K562 (cell line): ENCODE data around the gene PTPRM. TPM values are rescaled to one million over a fixed set of nuclear protein-coding genes. Genes with fewer than 3 reads are reported as not detected.

ENCODE experiments used
- ATAC-seq: fragments of 200-7000 bp; cut with Tn5 transposase; 3 replicates; pipeline ENCODE4 v1.9.1; 2020; ENCODE audit warnings: moderate library complexity
- BruUV-seq: library from RNA; stranded (reverse); fragments of 400-500 nt; replicated peaks from 2 replicates; lab custom pipeline; 2021; lab: Mats Ljungman, UMichigan
- CTCF ChIA-PET: fragments of 300-600 bp; formaldehyde crosslinking; extraction: SDS; loops from one replicate; lab custom pipeline; 2021; ENCODE audit warnings: low intra/inter-chr PET ratio; lab: Yijun Ruan, JAX
- POLR2A ChIA-PET: fragments of 300-600, 350-650 bp; sonication (Branson Sonifier 250); formaldehyde crosslinking; extraction: SDS; loops from one replicate; lab custom pipeline; 2021; ENCODE audit warnings: antibody characterized with exemption, inconsistent platforms; lab: Yijun Ruan, JAX
- DNase-seq, 4 experiments: peaks; one replicate each; pipeline versions ENCODE4 v3.0.0 to v3.0.0-alpha.2; 2011 to 2018; ENCODE audit warnings: low spot score in 3 of 4, mixed read lengths in 3 of 4; ENCODE audit errors: extremely low read depth in 1 of 4
- FAIRE-seq: peaks from 2 replicates; lab custom pipeline; 2011; peaks lifted over from hg19 to GRCh38; lab: Jason Lieb, UNC
- H2AFZ ChIP-seq: 2 replicates; pipeline ENCODE4 v1.6.0; 2011; ENCODE audit warnings: low read depth, low read length, control low read depth, inconsistent platforms
- H3K27ac ChIP-seq: fragments of 200-600 bp; 3 replicates; pipeline ENCODE4 v1.8.0; 2011; ENCODE audit warnings: low read depth, mild to moderate bottlenecking, control low read depth, inconsistent platforms, low read length, moderate library complexity, mixed read lengths; ENCODE audit errors: extremely low read depth
- H3K27me3 ChIP-seq, 2 experiments: fragments of 300-600 bp in 1 of 2; 2 replicates in 1 of 2; 3 replicates in 1 of 2; pipeline versions ENCODE4 v1.6.0 to v1.8.0; 2011; ENCODE audit warnings: inconsistent platforms in 2 of 2, low read length in 2 of 2, mild to moderate bottlenecking in 1 of 2, mixed read lengths in 1 of 2, moderate library complexity in 1 of 2; ENCODE audit not compliant: control insufficient read depth in 2 of 2, insufficient read depth in 2 of 2
- H3K36me3 ChIP-seq: fragments of 300-600 bp; 3 replicates; pipeline ENCODE4 v1.8.0; 2011; ENCODE audit warnings: mild to moderate bottlenecking, low read length, inconsistent platforms; ENCODE audit not compliant: control insufficient read depth, insufficient read depth
- H3K4me1 ChIP-seq, 2 experiments: fragments of 200-600 bp in 1 of 2; replicated peaks in 1 of 2; 2 replicates in 1 of 2; 3 replicates in 1 of 2; pipeline versions ENCODE4 v1.5.1 to v1.8.0; 2011; ENCODE audit warnings: inconsistent platforms in 2 of 2, low read length in 2 of 2, mild to moderate bottlenecking in 1 of 2, mixed read lengths in 1 of 2, moderate library complexity in 1 of 2; ENCODE audit not compliant: control insufficient read depth in 2 of 2, insufficient read depth in 2 of 2
- H3K4me2 ChIP-seq: 2 replicates; pipeline ENCODE4 v1.6.1; 2011; ENCODE audit warnings: low read length, control low read depth, inconsistent platforms, mixed read lengths; ENCODE audit not compliant: insufficient read depth
- H3K4me3 ChIP-seq: fragments of 200-600 bp; sonication (generic), shearing (Covaris generic); 2 replicates; pipeline ENCODE4 v1.5.1; 2016; ENCODE audit warnings: control low read depth, inconsistent platforms
- H3K79me2 ChIP-seq: fragments of 200-600 bp; 3 replicates; pipeline ENCODE4 v1.8.0; 2011; ENCODE audit warnings: low read length, inconsistent platforms; ENCODE audit not compliant: control insufficient read depth, insufficient read depth
- H3K9ac ChIP-seq, 2 experiments: 2 replicates each; pipeline versions ENCODE4 v1.6.0 to v1.6.1; 2011; ENCODE audit warnings: low read depth in 2 of 2, low read length in 2 of 2, control low read depth in 1 of 2, inconsistent platforms in 1 of 2, mild to moderate bottlenecking in 1 of 2, mixed read lengths in 1 of 2; ENCODE audit not compliant: insufficient read depth in 1 of 2
- H3K9me1 ChIP-seq: one replicate; pipeline ENCODE4 v1.6.0; 2011; ENCODE audit warnings: inconsistent platforms, mild to moderate bottlenecking, low read length, moderate library complexity; ENCODE audit not compliant: control insufficient read depth, insufficient read depth
- H3K9me3 ChIP-seq: replicated peaks from 2 replicates; pipeline ENCODE4 v1.5.1; 2011; ENCODE audit warnings: low read depth, low read length, inconsistent platforms; ENCODE audit not compliant: control insufficient read depth, insufficient read depth
- H4K20me1 ChIP-seq: replicated peaks from 2 replicates; pipeline ENCODE4 v1.6.1; 2011; ENCODE audit warnings: low read length, inconsistent platforms, mixed read lengths; ENCODE audit not compliant: control insufficient read depth, insufficient read depth
- JUN ChIP-seq, 2 experiments: sonication (generic) in 1 of 2; formaldehyde crosslinking in 1 of 2; IDR thresholded peaks; 2 replicates each; pipeline versions ENCODE4 v1.6.1 to v1.8.0; 2012 to 2022; ENCODE audit warnings: borderline replicate concordance in 2 of 2, mild to moderate bottlenecking in 2 of 2, improper control_type of control experiment in 1 of 2, low read depth in 1 of 2, low read length in 1 of 2, missing genetic modification reagents in 1 of 2
- MAFK ChIP-seq: IDR thresholded peaks from 2 replicates; pipeline ENCODE4 v1.6.1; 2011; ENCODE audit warnings: low read length, improper control_type of control experiment
- NRF1 ChIP-seq, 2 experiments: fragments of 450-650 bp; IDR thresholded peaks in 1 of 2; conservative IDR thresholded peaks in 1 of 2; 2 replicates each; pipeline ENCODE4 v1.6.1; 2014; ENCODE audit warnings: mild to moderate bottlenecking in 2 of 2
- PCBP2 ChIP-seq: fragments of 200-400 bp; formaldehyde crosslinking; IDR thresholded peaks from 2 replicates; pipeline ENCODE4 v1.6.1; 2018; ENCODE audit warnings: low read length, low read depth, mild to moderate bottlenecking, moderate library complexity; ENCODE audit not compliant: poor library complexity, severe bottlenecking
- RBM25 ChIP-seq: fragments of 200-400 bp; formaldehyde crosslinking; IDR thresholded peaks from 2 replicates; pipeline ENCODE4 v1.6.1; 2018; ENCODE audit warnings: low read length, low read depth, moderate library complexity; ENCODE audit not compliant: severe bottlenecking
- ZBTB9 ChIP-seq: fragments of 450-650 bp; formaldehyde crosslinking; IDR thresholded peaks from 2 replicates; pipeline ENCODE4 v1.4.0; 2020; ENCODE audit warnings: mild to moderate bottlenecking, moderate library complexity
- ZNF146 ChIP-seq: IDR thresholded peaks from one replicate; pipeline ENCODE4 v1.6.1; 2018; ENCODE audit warnings: missing compliant biosample characterization; ENCODE audit not compliant: unreplicated experiment
- WGBS: fragments of 100-300 bp; shearing (Covaris generic); methylation state at CpG from one replicate; pipeline ENCODE4 v1.1.6; 2016; ENCODE audit warnings: low coverage, mixed read lengths; ENCODE audit not compliant: insufficient coverage; ENCODE audit errors: missing lambda C conversion rate; 5-methylcytosine and 5-hydroxymethylcytosine counted together
- in situ Hi-C: fragments of 300-500 bp; cut with MboI; formaldehyde crosslinking; loops from 4 replicates; pipeline ENCODE4 v1.15.0; 2018; ENCODE audit warnings: inconsistent platforms, mixed read lengths
- intact Hi-C: fragments of 100-400 bp; cut with micrococcal nuclease; formaldehyde crosslinking; loops from 2 replicates; pipeline ENCODE4 v1.14.2; 2022
- polyA plus RNA-seq, 8 experiments: library from polyadenylated mRNA; depleted of rRNA in 4 of 8; stranded (reverse) in 5 of 8; unstranded in 3 of 8; fragments of >200 nt; fragmentation: Nextera tagmentation in 2 of 8; fragmentation: Illumina TruSeq in 1 of 8; extraction: Ambion mirVana in 2 of 8; extraction: Trizol in 1 of 8; gene quantifications; 2 replicates each; pipeline versions ENCODE4 v1.2.1 to v1.2.3, GENCODE V29; 2011 to 2014; ENCODE audit warnings: inconsistent platforms in 1 of 8, missing spikeins in 1 of 8
- total RNA-seq, 7 experiments: library from RNA; depleted of rRNA in 6 of 7; stranded (reverse); fragments of >200 nt in 6 of 7; fragmentation: Illumina TruSeq in 2 of 7; extraction: Trizol in 2 of 7; gene quantifications; 2 replicates each; pipeline versions ENCODE4 v1.2.1 to v1.2.3, GENCODE V29; 2011 to 2021; ENCODE audit warnings: low replicate concordance in 1 of 7

Gene PTPRM
- total and polyA plus RNA-seq, 9 of the 15 experiments (the other 6 are each of a cell fraction or from before 2014, with no cell fraction given) = 0.03 to 0.16 (median 0.08) TPM; not detected in 3

- Histone ChIP-seq H3K36me3 (no peaks in the 10 kb centered on the region), H2AFZ (no peak overlapping the region), H3K4me2 (no peak overlapping the region), H3K9ac (no peak overlapping the region), H3K9me3 (no peaks in the 10 kb centered on the region), H4K20me1 (no peaks in the 10 kb centered on the region), H3K4me3 (no peak overlapping the region), H3K27ac (no peak overlapping the region), H3K27me3 (peaks cover 8 to 49% of the 10 kb centered on the region in 2 experiments; a peak in 4 of 5 replicates), H3K9me1 (no peaks in the 10 kb centered on the region), H3K4me1 (no peaks in the 10 kb centered on the region; a peak in 1 of 5 replicates), H3K79me2 (no peaks in the 10 kb centered on the region)
- ChIA-PET POLR2A (no interaction called here), CTCF (no interaction called here)
- FAIRE-seq (no peak), DNase-seq (no peak), ATAC-seq (no peak)
- no TSS peak for BruUV-seq
- TF ChIP-seq NRF1 (conservative IDR thresholded peaks at IDR 0.05 in 1 of 2, IDR thresholded peaks at IDR 0.05 in 1 of 2) (no peak), RBM25 (peak; percentile 67), JUN (IDR thresholded peaks at IDR 0.05; ENCODE audit: borderline replicate concordance, low read depth, low read length) (no peak), JUN (CRISPR knock-in tag; IDR thresholded peaks at IDR 0.05; ENCODE audit: borderline replicate concordance) (no peak), ZNF146 (CRISPR knock-in tag) (peak; percentile 75)
- in situ Hi-C loops (no loop called here), intact Hi-C loops (no loop called here)
- WGBS = 15% methylated on average over 1 of the region's 1 CpG
These were observed 860.2 kb downstream of the PTPRM start for GRCh38 chr18:8427339-8427738.

- no peak for DNase-seq
- 1% methylated on average over 6 of the region's 6 CpGs for WGBS
- no peaks in the 10 kb centered on the region; a peak in 1 of 5 replicates for H3K4me1 ChIP-seq
- BruUV-seq = no TSS peak
- no peak overlapping the region for H3K4me2 ChIP-seq
- no peaks in the 10 kb centered on the region for H4K20me1 ChIP-seq
- CTCF ChIA-PET = no interaction called here
- no peaks in the 10 kb centered on the region for H3K36me3 ChIP-seq
- H3K4me3 ChIP-seq = no peak overlapping the region
- H3K9me3 ChIP-seq = no peaks in the 10 kb centered on the region
- POLR2A ChIA-PET = interaction anchor here (1.0 kb wide), 1 partner anchor 8 kb away, joined by 4 read pairs; no protein-coding TSS in a partner anchor
- in situ Hi-C loops (no loop called here), intact Hi-C loops (no loop called here)
- no peaks in the 10 kb centered on the region for H3K9me1 ChIP-seq
- no peak overlapping the region for H3K27ac ChIP-seq
- H2AFZ ChIP-seq = no peak overlapping the region
- no peaks in the 10 kb centered on the region for H3K79me2 ChIP-seq
- no peak for FAIRE-seq
- TF ChIP-seq MAFK = no peak
- TF ChIP-seq PCBP2 = no peak
- TF ChIP-seq ZBTB9 (CRISPR knock-in tag) = no peak
- H3K9ac ChIP-seq = no peak overlapping the region
- no peak for ATAC-seq
- peaks cover 14 to 52% of the 10 kb centered on the region in 2 experiments; a peak in 4 of 5 replicates for H3K27me3 ChIP-seq
These were observed 861.8 kb downstream of the PTPRM start for GRCh38 chr18:8428951-8429350.
